ENCODE measurements around the gene SLC27A2.

DNA sequence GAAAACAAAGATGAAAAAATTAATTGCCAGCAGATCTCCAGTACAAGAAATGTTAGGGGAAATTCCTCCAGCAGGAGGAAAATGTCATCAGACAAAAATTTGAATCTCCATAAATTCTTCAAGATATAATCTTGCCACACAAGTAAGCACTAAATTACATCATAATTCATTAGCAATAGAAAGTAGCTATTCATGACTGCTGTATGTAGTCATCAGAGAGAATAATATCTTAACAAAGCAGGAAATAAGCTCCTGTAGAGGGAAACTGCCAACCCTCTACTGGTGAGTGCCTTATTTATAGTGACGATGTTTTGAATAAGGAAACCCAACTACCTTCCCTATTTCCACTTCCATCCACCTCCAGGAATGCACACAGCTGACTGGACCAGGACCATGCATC lies 15.8 kb upstream of the SLC27A2 start:
- TF ChIP-seq, protein P1, sequence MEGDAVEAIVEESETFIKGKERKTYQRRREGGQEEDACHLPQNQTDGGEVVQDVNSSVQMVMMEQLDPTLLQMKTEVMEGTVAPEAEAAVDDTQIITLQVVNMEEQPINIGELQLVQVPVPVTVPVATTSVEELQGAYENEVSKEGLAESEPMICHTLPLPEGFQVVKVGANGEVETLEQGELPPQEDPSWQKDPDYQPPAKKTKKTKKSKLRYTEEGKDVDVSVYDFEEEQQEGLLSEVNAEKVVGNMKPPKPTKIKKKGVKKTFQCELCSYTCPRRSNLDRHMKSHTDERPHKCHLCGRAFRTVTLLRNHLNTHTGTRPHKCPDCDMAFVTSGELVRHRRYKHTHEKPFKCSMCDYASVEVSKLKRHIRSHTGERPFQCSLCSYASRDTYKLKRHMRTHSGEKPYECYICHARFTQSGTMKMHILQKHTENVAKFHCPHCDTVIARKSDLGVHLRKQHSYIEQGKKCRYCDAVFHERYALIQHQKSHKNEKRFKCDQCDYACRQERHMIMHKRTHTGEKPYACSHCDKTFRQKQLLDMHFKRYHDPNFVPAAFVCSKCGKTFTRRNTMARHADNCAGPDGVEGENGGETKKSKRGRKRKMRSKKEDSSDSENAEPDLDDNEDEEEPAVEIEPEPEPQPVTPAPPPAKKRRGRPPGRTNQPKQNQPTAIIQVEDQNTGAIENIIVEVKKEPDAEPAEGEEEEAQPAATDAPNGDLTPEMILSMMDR (conservative IDR thresholded peaks at IDR 0.05; ENCODE audit: low read depth, low read length): no peak
- TF ChIP-seq EZH2 (IDR thresholded peaks at IDR 0.05; ENCODE audit: low read length, unreplicated experiment): no peak

All from PC-3 (cell line).